H1 (cell line): ENCODE results near the gene TBP. TPM values are rescaled to one million over a fixed set of nuclear protein-coding genes. Genes with fewer than 3 reads are reported as not detected.

Experiments used
- CTCF ChIA-PET: fragments of 300-600 bp; sonication (Branson Sonifier 250); formaldehyde crosslinking; loops from one replicate; lab custom pipeline; 2021; ENCODE audit not compliant: partially characterized antibody; lab: Charles Lee
- POLR2A ChIA-PET: fragments of 300-600 bp; sonication (Branson Sonifier 250); formaldehyde crosslinking; loops from one replicate; lab custom pipeline; 2021; ENCODE audit warnings: inconsistent platforms; ENCODE audit not compliant: partially characterized antibody; lab: Charles Lee
- DNase-seq, 2 experiments: peaks; one replicate each; pipeline versions ENCODE4 v3.0.0 to v3.0.0-alpha.2; 2010 to 2022; ENCODE audit warnings: low spot score in 2 of 2, low read depth in 1 of 2, mixed read lengths in 1 of 2
- FAIRE-seq: peaks from 2 replicates; lab custom pipeline; 2011; peaks lifted over from hg19 to GRCh38; lab: Jason Lieb, UNC
- H2AFZ ChIP-seq: 2 replicates; pipeline ENCODE4 v1.8.1; 2012; ENCODE audit warnings: low read length, inconsistent platforms
- H2AK5ac ChIP-seq: 2 replicates; pipeline ENCODE4 v1.6.1; 2013; ENCODE audit warnings: low read depth, low read length
- H2BK120ac ChIP-seq: replicated peaks from 2 replicates; pipeline ENCODE3; 2013; ENCODE audit warnings: low read depth, low read length, inconsistent platforms
- H2BK12ac ChIP-seq: 2 replicates; pipeline ENCODE4 v1.6.1; 2013; ENCODE audit warnings: low read depth, low read length
- H2BK15ac ChIP-seq: 2 replicates; pipeline ENCODE4 v1.6.1; 2013; ENCODE audit warnings: low read length
- H2BK20ac ChIP-seq: 2 replicates; pipeline ENCODE4 v1.6.1; 2013; ENCODE audit warnings: low read length
- H2BK5ac ChIP-seq: 2 replicates; pipeline ENCODE4 v1.6.1; 2013; ENCODE audit warnings: low read depth, low read length
- H3K14ac ChIP-seq: 2 replicates; pipeline ENCODE4 v1.6.1; 2013; ENCODE audit warnings: inconsistent platforms; ENCODE audit not compliant: insufficient read length
- H3K18ac ChIP-seq: 2 replicates; pipeline ENCODE4 v1.6.1; 2013; ENCODE audit warnings: low read length; ENCODE audit errors: extremely low read depth
- H3K23ac ChIP-seq: 2 replicates; pipeline ENCODE4 v1.6.1; 2013; ENCODE audit warnings: inconsistent platforms; ENCODE audit not compliant: insufficient read length
- H3K23me2 ChIP-seq: 2 replicates; pipeline ENCODE4 v1.6.1; 2013; ENCODE audit warnings: low read depth, low read length
- H3K27ac ChIP-seq: 2 replicates; pipeline ENCODE4 v1.6.1; 2011; ENCODE audit warnings: low read depth, low read length, inconsistent platforms
- H3K27me3 ChIP-seq, 4 experiments: replicated peaks in 1 of 4; 1 replicate in 1 of 4; 2 replicates in 3 of 4; pipeline versions ENCODE4 v1.6.1 to v1.8.1; 2011 to 2013; ENCODE audit warnings: low read length in 3 of 4, mild to moderate bottlenecking in 3 of 4, inconsistent platforms in 2 of 4, mixed read lengths in 2 of 4, moderate library complexity in 1 of 4; ENCODE audit not compliant: control insufficient read depth in 3 of 4, insufficient read depth in 3 of 4; ENCODE audit errors: extremely low read depth in 1 of 4
- H3K36me3 ChIP-seq, 4 experiments: 2 replicates each; pipeline versions ENCODE4 v1.6.1 to v1.8.1; 2011 to 2013; ENCODE audit warnings: mild to moderate bottlenecking in 4 of 4, low read length in 3 of 4, moderate library complexity in 2 of 4, control low read depth in 1 of 4, inconsistent platforms in 1 of 4; ENCODE audit not compliant: insufficient read depth in 4 of 4, control insufficient read depth in 2 of 4
- H3K4ac ChIP-seq: replicated peaks from 2 replicates; pipeline ENCODE3; 2013; ENCODE audit warnings: low read length, low read depth, mixed read lengths, inconsistent platforms; ENCODE audit not compliant: insufficient read length
- H3K4me1 ChIP-seq, 4 experiments: replicated peaks in 1 of 4; 1 replicate in 1 of 4; 2 replicates in 3 of 4; pipeline versions ENCODE4 v1.6.1 to v1.8.1; 2011 to 2013; ENCODE audit warnings: low read length in 3 of 4, inconsistent platforms in 2 of 4, mixed read lengths in 1 of 4; ENCODE audit not compliant: insufficient read depth in 4 of 4, control insufficient read depth in 3 of 4
- H3K4me2 ChIP-seq, 2 experiments: 2 replicates each; pipeline versions ENCODE4 v1.6.1 to v1.8.1; 2011 to 2013; ENCODE audit warnings: low read depth in 2 of 2, low read length in 2 of 2, control low read depth in 1 of 2, inconsistent platforms in 1 of 2, mild to moderate bottlenecking in 1 of 2; ENCODE audit not compliant: insufficient read depth in 1 of 2
- H3K4me3 ChIP-seq, 4 experiments: fragments of 200-600, 300-600 bp in 1 of 4; sonication (generic), shearing (Covaris generic), sonication (Bioruptor Twin) in 1 of 4; 2 replicates each; pipeline versions ENCODE4 v1.5.1 to v1.8.1; 2011 to 2016; ENCODE audit warnings: low read length in 4 of 4, low read depth in 3 of 4, control low read depth in 2 of 4, inconsistent platforms in 2 of 4, mild to moderate bottlenecking in 2 of 4, mixed read lengths in 1 of 4, moderate library complexity in 1 of 4; ENCODE audit not compliant: insufficient read depth in 2 of 4; ENCODE audit errors: extremely low read depth in 1 of 4
- H3K56ac ChIP-seq: replicated peaks from 2 replicates; pipeline ENCODE3; 2013; ENCODE audit warnings: low read depth, mild to moderate bottlenecking, mixed read lengths, low read length, inconsistent platforms; ENCODE audit not compliant: insufficient read length
- H3K79me1 ChIP-seq: 2 replicates; pipeline ENCODE4 v1.6.1; 2013; ENCODE audit warnings: low read depth, low read length, control low read depth
- H3K79me2 ChIP-seq, 2 experiments: 2 replicates each; pipeline versions ENCODE4 v1.6.1 to v1.8.1; 2012 to 2013; ENCODE audit warnings: low read length in 2 of 2, mild to moderate bottlenecking in 2 of 2, inconsistent platforms in 1 of 2; ENCODE audit not compliant: insufficient read depth in 2 of 2, control insufficient read depth in 1 of 2
- H3K9ac ChIP-seq, 4 experiments: replicated peaks in 1 of 4; 1 replicate in 1 of 4; 2 replicates in 3 of 4; pipeline versions ENCODE4 v1.6.1 to v1.8.1; 2011 to 2013; ENCODE audit warnings: low read depth in 3 of 4, low read length in 3 of 4, control low read depth in 2 of 4, mild to moderate bottlenecking in 2 of 4, moderate library complexity in 2 of 4, inconsistent platforms in 1 of 4; ENCODE audit errors: extremely low read depth in 1 of 4
- H3K9me3 ChIP-seq, 2 experiments: 2 replicates each; pipeline versions ENCODE4 v1.6.1 to v1.8.1; 2012 to 2013; ENCODE audit warnings: mild to moderate bottlenecking in 2 of 2, moderate library complexity in 2 of 2, control low read depth in 1 of 2, inconsistent platforms in 1 of 2, low read depth in 1 of 2, low read length in 1 of 2, mixed read lengths in 1 of 2; ENCODE audit not compliant: insufficient read depth in 2 of 2
- H4K20me1 ChIP-seq, 2 experiments: replicated peaks in 1 of 2; 2 replicates each; pipeline versions ENCODE3 to v1.8.1; 2011 to 2013; ENCODE audit warnings: inconsistent platforms in 2 of 2, low read length in 2 of 2, mild to moderate bottlenecking in 1 of 2; ENCODE audit not compliant: insufficient read depth in 2 of 2, control insufficient read depth in 1 of 2
- H4K5ac ChIP-seq: 2 replicates; pipeline ENCODE4 v1.6.1; 2013; ENCODE audit warnings: low read length, low read depth, mixed read lengths, inconsistent platforms; ENCODE audit not compliant: insufficient read length
- H4K8ac ChIP-seq: 2 replicates; pipeline ENCODE4 v1.8.0; 2013; ENCODE audit warnings: mild to moderate bottlenecking, moderate library complexity, low read length, inconsistent platforms; ENCODE audit not compliant: insufficient read depth; ENCODE audit errors: extremely low read depth
- H4K91ac ChIP-seq: replicated peaks from 2 replicates; pipeline ENCODE3; 2013; ENCODE audit warnings: low read length, mixed read lengths, inconsistent platforms; ENCODE audit not compliant: insufficient read length
- FOSL1 ChIP-seq: IDR thresholded peaks from 2 replicates; pipeline ENCODE4 v1.6.1; 2011; ENCODE audit warnings: mild to moderate bottlenecking, low read depth, low read length, moderate library complexity; ENCODE audit not compliant: insufficient read depth
- KDM4A ChIP-seq: IDR thresholded peaks from one replicate; pipeline ENCODE4 v1.7.1; 2012; ENCODE audit warnings: low read depth, mild to moderate bottlenecking, moderate library complexity, low read length, inconsistent platforms; ENCODE audit not compliant: severe bottlenecking
- SAP30 ChIP-seq: fragments of 300-600 bp; sonication (generic); IDR thresholded peaks from 2 replicates; pipeline ENCODE4 v1.7.1; 2012; ENCODE audit warnings: low read length, moderate library complexity, mild to moderate bottlenecking, inconsistent platforms; ENCODE audit not compliant: insufficient read depth, insufficient replicate concordance
- SIN3A ChIP-seq, 2 experiments: IDR thresholded peaks in 1 of 2; conservative IDR thresholded peaks in 1 of 2; 2 replicates each; pipeline ENCODE4 v1.6.1; 2011 to 2012; ENCODE audit warnings: low read length in 2 of 2, improper control_type of control experiment in 1 of 2, low read depth in 1 of 2, mild to moderate bottlenecking in 1 of 2
- WGBS, 2 experiments: shearing (Covaris generic) in 1 of 2; methylation state at CpG; one replicate each; pipeline versions ENCODE4 v1.1.6 to v1.1.7; 2013 to 2015; ENCODE audit warnings: low lambda C conversion rate in 2 of 2, mixed read lengths in 2 of 2, inconsistent platforms in 1 of 2, low coverage in 1 of 2, missing lambda C conversion rate in 1 of 2; ENCODE audit not compliant: insufficient replicate concordance in 2 of 2, insufficient coverage in 1 of 2, insufficient read length in 1 of 2; ENCODE audit errors: extremely low coverage in 1 of 2, missing lambda C conversion rate in 1 of 2; 5-methylcytosine and 5-hydroxymethylcytosine counted together
- polyA plus RNA-seq, 7 experiments: library from polyadenylated mRNA; depleted of rRNA in 3 of 7; stranded (reverse) in 5 of 7; unstranded in 2 of 7; fragments of >200 nt in 5 of 7; fragments of 200-250 nt in 2 of 7; gene quantifications; 1 replicate in 5 of 7; 2 replicates in 1 of 7; 4 replicates in 1 of 7; pipeline versions ENCODE4 v1.2.1 to v1.2.3, GENCODE V29; 2011 to 2013; ENCODE audit warnings: missing spikeins in 2 of 7, mixed read lengths in 2 of 7
- total RNA-seq: library from RNA; stranded (reverse); fragmentation: NEBNext Ultra II Directional; extraction: Animal tissue kit (Norgen Biotek cat#: 25700); gene quantifications from 2 replicates; pipeline ENCODE4 v1.2.1, GENCODE V29; 2021

Gene TBP
- total and polyA plus RNA-seq, 2 of the 8 experiments (the other 6 are each of a cell fraction or from before 2014, with no cell fraction given): 17.2 to 20.9 TPM

GRCh38 chr6:170553534-170554012, 596 bp upstream of the TBP start:
- Histone ChIP-seq H3K9ac (peak overlapping the region in 1 of 4 experiments; percentile 61; a peak in 1 of 7 replicates), H4K20me1 (peaks cover 3 to 7% of the 10 kb centered on the region in 2 experiments)

More at GRCh38 chr6:170553534-170554012, 596 bp upstream of the TBP start:
- no peak for DNase-seq
- 5% methylated on average over 13 of the region's 13 CpGs; no CpG with 5 or more reads in 1 of the 2 experiments for WGBS, 2 experiments
- Histone ChIP-seq H3K9me3 (no peaks in the 10 kb centered on the region), H2BK20ac (no peak overlapping the region), H3K56ac (no peak overlapping the region), H3K4me1 (peaks cover 0 to 3% (median 0%) of the 10 kb centered on the region in 4 experiments; a peak in 3 of 7 replicates), H3K79me1 (peaks cover 4% of the 10 kb centered on the region), H3K27me3 (no peaks in the 10 kb centered on the region), H3K36me3 (peaks cover 3 to 9% (median 6%) of the 10 kb centered on the region in 4 experiments; a peak in 6 of 8 replicates), H3K14ac (no peak overlapping the region), H3K4ac (no peak overlapping the region), H3K18ac (no peak overlapping the region), H2AFZ (peak overlapping the region; percentile 98), H3K27ac (no peak overlapping the region), H3K79me2 (peaks cover 40 to 82% of the 10 kb centered on the region in 2 experiments), H2BK120ac (no peak overlapping the region), H2AK5ac (no peak overlapping the region), H2BK15ac (no peak overlapping the region), H2BK5ac (no peak overlapping the region), H3K4me3 (peak overlapping the region; percentile 98 to 99 (median 99)), H4K8ac (no peak overlapping the region), H2BK12ac (no peak overlapping the region), H3K23me2 (peaks cover 5% of the 10 kb centered on the region), H3K23ac (no peak overlapping the region), H3K4me2 (peak overlapping the region; percentile 94 to 97), H4K91ac (no peak overlapping the region), H4K5ac (no peak overlapping the region)
- POLR2A ChIA-PET: interaction anchor here (0.6 to 5.8 kb wide), 12 partner anchors 8 to 851 kb away, joined by 3 to 37 read pairs (median 4); partner anchors contain the start of genes DYNLT2, ERMARD and PDCD2
- TF ChIP-seq FOSL1: no peak
- peak; percentile 91 for TF ChIP-seq SAP30
- TF ChIP-seq KDM4A: peak; percentile 20
- peak in 1 of 2 experiments; percentile 85; a peak in 1 of 4 replicates for TF ChIP-seq SIN3A (conservative IDR thresholded peaks at IDR 0.05 in 1 of 2, IDR thresholded peaks at IDR 0.05 in 1 of 2; ENCODE audit: low read depth in 1 of 2, low read length in 2 of 2)
- no peak for FAIRE-seq
- CTCF ChIA-PET: interaction anchor here (1.0 to 1.4 kb wide), 2 partner anchors 12 to 23 kb away, joined by 3 to 4 read pairs; no protein-coding TSS in a partner anchor
